HG03280 (cell line): ENCODE data around the gene CYB561A3.

Experiments used
- ATAC-seq: cut with Tn5 transposase; IDR thresholded peaks from one replicate; pipeline ENCODE4 v1.9.1; 2021; ENCODE audit warnings: mild to moderate bottlenecking, moderate library complexity; ENCODE audit not compliant: unreplicated experiment

The CYB561A3 gene

DNA sequence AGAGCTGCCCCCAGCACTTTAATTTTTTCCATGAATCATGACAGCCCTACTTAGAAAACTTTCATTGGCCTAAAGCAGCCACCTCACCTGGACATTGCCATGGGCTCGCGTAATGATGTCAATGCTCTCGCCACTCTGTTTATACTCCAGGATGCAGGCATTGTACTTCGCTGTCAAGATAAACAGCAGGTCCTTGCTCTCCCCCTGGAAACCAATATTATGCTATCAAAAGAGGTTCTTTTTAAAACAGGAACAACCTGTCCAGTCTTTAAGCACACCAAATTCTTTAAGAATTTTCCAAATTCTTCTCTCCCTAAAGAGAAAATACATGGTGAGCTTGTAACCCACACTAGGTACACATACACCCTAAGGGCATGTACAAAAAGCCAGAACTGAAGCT, 31.8 kb downstream of the CYB561A3 start:
- no peak for ATAC-seq

DNA sequence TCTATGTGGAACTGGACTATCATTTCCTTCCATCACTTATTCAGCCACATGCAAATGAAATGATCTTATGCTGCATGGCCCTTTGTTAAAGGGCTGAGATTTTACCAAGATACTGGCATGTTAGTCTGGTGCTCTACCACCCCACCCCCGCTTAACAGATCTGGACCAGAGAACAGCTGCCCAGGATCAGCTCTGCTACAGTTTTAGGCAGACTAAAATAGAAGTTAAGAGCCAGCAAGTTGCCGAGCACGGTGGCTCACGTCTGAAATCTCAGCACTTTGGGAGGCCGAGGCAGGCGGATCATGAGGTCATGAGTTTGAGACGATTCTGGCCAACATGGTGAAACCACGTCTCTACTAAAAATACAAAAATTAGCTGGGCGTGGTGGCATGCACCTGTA, 33.3 kb downstream of the CYB561A3 start:
- ATAC-seq: no peak

DNA sequence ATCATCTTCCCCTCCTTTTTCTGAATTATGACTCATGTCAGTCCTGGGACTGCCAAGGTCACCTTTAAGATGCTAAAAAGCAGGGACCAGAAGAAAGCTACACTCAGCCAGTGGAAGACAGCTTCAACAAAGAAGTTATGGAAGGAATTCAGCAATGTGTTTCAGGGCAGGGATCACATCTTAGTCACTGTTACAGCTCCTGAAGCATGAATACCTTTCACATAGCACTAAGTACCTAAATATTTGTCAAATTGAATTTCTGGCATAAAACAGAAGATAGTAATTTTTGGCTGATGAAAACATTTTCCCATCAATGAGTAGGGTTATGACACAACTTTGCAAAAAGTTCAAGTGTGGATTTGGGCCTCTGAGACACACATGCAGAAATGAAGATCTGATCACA, 34.0 kb downstream of the CYB561A3 start:
- ATAC-seq: no peak

GRCh38 chr11:61325649-61326414, 35.9 kb downstream of the CYB561A3 start:
- no peak for ATAC-seq

- ATAC-seq: no peak
Observed at GRCh38 chr11:61315260-61315659, 46.4 kb downstream of the CYB561A3 start.

GRCh38 chr11:61310749-61311148, 50.9 kb downstream of the CYB561A3 start:
- no peak for ATAC-seq

- no peak for ATAC-seq
Observed at GRCh38 chr11:61309739-61310138, 51.9 kb downstream of the CYB561A3 start.

- ATAC-seq: no peak
Observed at GRCh38 chr11:61309141-61309540, 52.5 kb downstream of the CYB561A3 start.

DNA sequence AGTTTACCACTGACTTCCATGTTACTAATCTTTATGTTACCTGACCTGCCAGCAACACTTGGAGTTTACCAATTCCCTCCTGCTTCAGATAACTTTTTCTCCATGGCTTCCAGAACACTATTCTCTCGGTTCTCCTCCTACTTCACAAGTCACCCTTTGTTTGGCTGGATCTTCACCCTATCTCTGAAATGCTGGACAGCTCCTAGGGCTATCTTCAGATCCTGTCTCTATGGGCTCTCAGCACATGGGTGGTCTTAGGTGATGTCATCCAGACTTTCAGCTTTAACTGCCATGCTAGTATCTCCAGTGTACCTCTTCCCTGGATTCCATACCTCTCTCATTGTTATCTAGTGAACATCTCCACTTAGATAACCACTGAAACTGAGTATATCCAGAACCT, 54.3 kb downstream of the CYB561A3 start:
- no peak for ATAC-seq

- no peak for ATAC-seq
Observed at GRCh38 chr11:61306221-61306620, 55.5 kb downstream of the CYB561A3 start.

- ATAC-seq: no peak
Observed at GRCh38 chr11:61305417-61305816, 56.3 kb downstream of the CYB561A3 start.

GRCh38 chr11:61303725-61304124, 58.0 kb downstream of the CYB561A3 start:
- no peak for ATAC-seq

DNA sequence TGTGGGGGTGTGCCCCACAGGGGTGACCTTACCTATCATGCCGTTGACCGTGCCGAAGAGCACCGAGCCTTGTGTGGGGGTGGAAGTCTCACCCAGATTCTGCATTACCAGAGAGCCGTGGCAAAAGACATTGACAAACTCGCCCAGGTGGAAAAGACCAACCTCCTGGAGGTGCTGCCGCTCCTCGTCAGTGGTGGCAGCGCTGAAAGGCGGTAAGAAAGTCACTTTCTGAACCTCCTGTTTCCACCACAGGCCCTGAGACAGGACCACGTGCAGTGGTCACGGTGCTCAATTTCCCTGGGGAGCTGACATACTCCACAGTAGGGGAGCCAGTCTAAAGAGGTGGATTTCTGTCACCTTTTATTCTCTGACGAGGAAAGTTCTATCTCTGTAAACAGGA, 59.1 kb downstream of the CYB561A3 start:
- no peak for ATAC-seq
